HG03095 (cell line): ENCODE results near the gene IFNGR1.

ENCODE experiments used
- ATAC-seq: cut with Tn5 transposase; IDR thresholded peaks from one replicate; pipeline ENCODE4 v1.9.1; 2021; ENCODE audit warnings: moderate library complexity; ENCODE audit not compliant: unreplicated experiment

Gene IFNGR1

GRCh38 chr6:137156650-137157049, 62.5 kb downstream of the IFNGR1 start:
- no peak for ATAC-seq

- ATAC-seq = no peak
Observed at GRCh38 chr6:137155830-137156229, 63.4 kb downstream of the IFNGR1 start.

- ATAC-seq = no peak
Observed at GRCh38 chr6:137150072-137150471, 69.1 kb downstream of the IFNGR1 start.

- ATAC-seq = no peak
Observed at GRCh38 chr6:137149035-137149393, 70.2 kb downstream of the IFNGR1 start.

- no peak for ATAC-seq
Observed at GRCh38 chr6:137148306-137149034, 70.7 kb downstream of the IFNGR1 start.
